HepG2 (cell line): Measurements from ENCODE around the gene ADH5. TPM values are rescaled to one million over a fixed set of nuclear protein-coding genes. Genes with fewer than 3 reads are reported as not detected.
A peak's percentile ranks its signal among the peaks of the same experiment; 100 is the strongest.

Experiments
- DDIT3 ChIP-seq: sonication (generic); formaldehyde crosslinking; IDR thresholded peaks from 2 replicates; pipeline ENCODE4 v1.4.0; 2020; ENCODE audit warnings: mild to moderate bottlenecking, missing genetic modification reagents
- FOXP1 ChIP-seq, 2 experiments: fragments of 450-650 bp in 1 of 2; IDR thresholded peaks; 2 replicates each; pipeline ENCODE4 v1.6.1; 2017 to 2018; ENCODE audit warnings: antibody characterized with exemption in 1 of 2
- GTF2F1 ChIP-seq: fragments of 150-350 bp; IDR thresholded peaks from 2 replicates; pipeline ENCODE4 v1.6.1; 2014; ENCODE audit warnings: low read length
- HMGXB3 ChIP-seq: sonication (generic); formaldehyde crosslinking; IDR thresholded peaks from 2 replicates; pipeline ENCODE4 v1.4.0; 2020; ENCODE audit warnings: missing genetic modification reagents, borderline replicate concordance
- HNF1A ChIP-seq, 2 experiments: sonication (generic) in 1 of 2; formaldehyde crosslinking in 1 of 2; IDR thresholded peaks; 2 replicates each; pipeline versions ENCODE4 v1.4.0 to v1.6.1; 2016 to 2020; ENCODE audit warnings: borderline replicate concordance in 1 of 2, low read depth in 1 of 2, mild to moderate bottlenecking in 1 of 2, missing genetic modification reagents in 1 of 2
- REPIN1 ChIP-seq: sonication (generic); formaldehyde crosslinking; IDR thresholded peaks from 2 replicates; pipeline ENCODE4 v1.8.0; 2022; ENCODE audit warnings: missing genetic modification reagents, low read depth, mild to moderate bottlenecking, borderline replicate concordance
- XBP1 ChIP-seq: sonication (generic); formaldehyde crosslinking; IDR thresholded peaks from 2 replicates; pipeline ENCODE4 v1.5.0; 2020; ENCODE audit warnings: missing genetic modification reagents
- ZBTB26 ChIP-seq: IDR thresholded peaks from 2 replicates; pipeline ENCODE4 v1.6.1; 2016; ENCODE audit warnings: missing compliant biosample characterization, missing genetic modification reagents, borderline replicate concordance
- ZNF335 ChIP-seq: sonication (generic); formaldehyde crosslinking; IDR thresholded peaks from 2 replicates; pipeline ENCODE4 v1.4.0; 2020; ENCODE audit warnings: missing genetic modification reagents
- ZNF672 ChIP-seq: sonication (generic); formaldehyde crosslinking; IDR thresholded peaks from 2 replicates; pipeline ENCODE4 v1.8.1; 2022; ENCODE audit warnings: missing genetic modification reagents
- ZNF678 ChIP-seq: sonication (generic); formaldehyde crosslinking; IDR thresholded peaks from 2 replicates; pipeline ENCODE4 v1.4.0; 2020; ENCODE audit warnings: mild to moderate bottlenecking, missing genetic modification reagents
- ZNF788 ChIP-seq: sonication (generic); formaldehyde crosslinking; IDR thresholded peaks from 2 replicates; pipeline ENCODE4 v1.5.0; 2020; ENCODE audit warnings: mild to moderate bottlenecking, missing genetic modification reagents, borderline replicate concordance
- ZNF800 ChIP-seq: sonication (generic); formaldehyde crosslinking; IDR thresholded peaks from 2 replicates; pipeline ENCODE4 v1.4.0; 2020; ENCODE audit warnings: missing genetic modification reagents
- polyA plus RNA-seq, 8 experiments: library from polyadenylated mRNA; depleted of rRNA in 3 of 8; stranded (reverse) in 7 of 8; unstranded in 1 of 8; fragments of >200 nt; fragmentation: Illumina TruSeq in 4 of 8; extraction: Trizol in 4 of 8; gene quantifications; 2 replicates each; pipeline versions ENCODE4 v1.2.1 to v1.2.3, GENCODE V29; 2011 to 2016; ENCODE audit warnings: low read depth in 4 of 8, missing spikeins in 1 of 8, mixed read lengths in 1 of 8; ENCODE audit not compliant: insufficient read depth in 1 of 8
- total RNA-seq, 5 experiments: library from RNA; depleted of rRNA; stranded (reverse); fragments of >200 nt; fragmentation: Illumina TruSeq; extraction: Trizol; gene quantifications; 2 replicates each; pipeline ENCODE4 v1.2.3, GENCODE V29; 2016; ENCODE audit warnings: low read depth in 1 of 5

ADH5 gene
- total and polyA plus RNA-seq, 2 of the 13 experiments (the other 11 are each of a cell fraction or from before 2014, with no cell fraction given): 349 to 512 TPM

- TF ChIP-seq ZNF800 (CRISPR knock-in tag) (no peak), ZNF672 (CRISPR knock-in tag) (no peak), GTF2F1 (no peak), HMGXB3 (CRISPR knock-in tag) (0 out of 2 replicates have a peak, but pooled peaks have one; percentile 34), ZNF678 (CRISPR knock-in tag) (no peak; the same call in 1 of the 2 replicates), FOXP1 (IDR thresholded peaks at IDR 0.05) (no peak), FOXP1 (CRISPR knock-in tag; IDR thresholded peaks at IDR 0.05) (no peak), HNF1A (IDR thresholded peaks at IDR 0.05; ENCODE audit: low read depth) (0 out of 2 replicates have a peak, but pooled peaks have one; percentile 20), HNF1A (CRISPR knock-in tag; IDR thresholded peaks at IDR 0.05; ENCODE audit: borderline replicate concordance) (peak; percentile 60; the same call in 1 of the 2 replicates), REPIN1 (peak; percentile 86), ZNF788 (peak; percentile 45; the same call in 1 of the 2 replicates), XBP1 (CRISPR knock-in tag) (no peak), ZBTB26 (peak; percentile 44; the same call in 1 of the 2 replicates), ZNF335 (CRISPR knock-in tag) (no peak), DDIT3 (CRISPR knock-in tag) (no peak)
Measured at GRCh38 chr4:99088481-99089365, at the start of gene ADH5 (continued).
